Esophagus squamous epithelium (tissue), 4 donors: ENCODE results near the gene RALGPS1.

ENCODE experiments used
- CTCF ChIP-seq, 6 experiments: fragments of 450-650 bp in 4 of 6; fragments of 200-600 bp in 2 of 6; sonication (generic) in 2 of 6; IDR thresholded peaks; one replicate each; pipeline ENCODE4 v1.5.1; 2016 to 2019; ENCODE audit warnings: antibody characterized with exemption in 6 of 6, mild to moderate bottlenecking in 4 of 6, moderate library complexity in 4 of 6
- POLR2A ChIP-seq, 4 donors: fragments of 450-650 bp; IDR thresholded peaks; one replicate each; pipeline ENCODE4 v1.6.1; 2017; ENCODE audit warnings: antibody characterized with exemption in 4 of 4, mild to moderate bottlenecking in 4 of 4, moderate library complexity in 3 of 4

- TF ChIP-seq CTCF (IDR thresholded peaks at IDR 0.05) (no peak), POLR2A (IDR thresholded peaks at IDR 0.05) (no peak)
Observed at GRCh38 chr9:127159325-127159801, 244.8 kb downstream of the RALGPS1 start.
